DMS 273 treated with DMSO at 0.1 percent for 48 hours (cell line): ENCODE results near the gene DNAJC11.
"Not testable (repeated sequence)": the region's sequence is repeated elsewhere in the genome, so short reads cannot be mapped to it uniquely, and the experiment has no call there.

Experiments
- DNase-seq: peaks from one replicate; lab custom pipeline; 2025; lab: John Stamatoyannopoulos, UW

The DNAJC11 gene

GRCh38 chr1:6651909-6652308 lies 49.7 kb downstream of the DNAJC11 start:
- DNase-seq: no peak

GRCh38 chr1:6648556-6648955 lies 53.1 kb downstream of the DNAJC11 start:
- no peak for DNase-seq

DNA sequence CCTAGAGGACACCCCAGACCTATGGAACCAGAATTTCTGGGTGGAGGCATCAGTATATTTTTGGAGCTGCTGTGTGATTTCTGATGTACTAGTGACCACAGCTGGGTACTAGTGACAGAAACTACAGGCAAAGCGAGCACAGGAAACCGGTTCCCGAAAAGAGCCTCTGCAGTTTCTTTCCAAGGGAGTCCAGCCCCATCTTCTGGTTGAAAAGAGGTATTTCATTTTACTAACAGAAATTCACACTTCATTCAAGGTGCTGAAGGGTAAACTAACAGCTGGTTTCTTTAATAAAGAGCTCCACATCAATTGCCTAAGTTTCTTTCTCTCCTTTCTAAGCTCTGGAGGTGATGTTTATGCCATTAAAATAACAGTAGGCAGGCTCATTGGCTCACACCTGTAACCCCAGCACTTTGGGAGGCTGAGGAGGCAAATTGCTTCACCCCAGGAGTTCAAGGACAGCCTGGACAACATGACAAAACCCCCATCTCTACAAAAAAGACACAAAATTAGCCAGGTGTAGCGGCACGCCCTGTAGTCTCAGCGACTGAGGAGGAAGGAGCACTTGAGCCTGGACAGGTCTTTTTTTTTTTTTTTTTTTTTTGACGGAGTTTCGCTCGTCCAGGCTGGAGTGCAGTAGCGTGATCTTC lies 55.0 kb downstream of the DNAJC11 start:
- peak; percentile 38 for DNase-seq

GRCh38 chr1:6645018-6645417 lies 56.6 kb downstream of the DNAJC11 start:
- DNase-seq: no peak

DNA sequence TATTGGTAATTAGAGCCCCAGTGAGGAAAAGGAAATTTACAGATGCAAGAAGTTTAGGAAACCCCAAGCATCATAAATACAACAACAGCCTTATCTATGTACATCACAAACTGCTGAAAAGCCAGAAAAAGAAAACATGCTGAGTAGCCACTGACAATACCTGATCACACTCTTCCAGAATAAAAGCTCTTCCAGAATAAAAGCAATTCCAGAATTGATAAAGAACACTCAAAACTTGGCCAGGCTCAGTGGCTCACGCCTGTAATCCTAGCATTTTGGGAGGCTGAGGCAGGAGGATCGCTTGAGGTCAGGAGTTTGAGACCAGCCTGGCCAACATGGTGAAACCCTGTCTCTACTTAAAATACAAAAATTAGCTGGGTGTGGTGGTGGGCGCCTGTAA lies 60.7 kb downstream of the DNAJC11 start:
- DNase-seq: not testable (repeated sequence)

DNA sequence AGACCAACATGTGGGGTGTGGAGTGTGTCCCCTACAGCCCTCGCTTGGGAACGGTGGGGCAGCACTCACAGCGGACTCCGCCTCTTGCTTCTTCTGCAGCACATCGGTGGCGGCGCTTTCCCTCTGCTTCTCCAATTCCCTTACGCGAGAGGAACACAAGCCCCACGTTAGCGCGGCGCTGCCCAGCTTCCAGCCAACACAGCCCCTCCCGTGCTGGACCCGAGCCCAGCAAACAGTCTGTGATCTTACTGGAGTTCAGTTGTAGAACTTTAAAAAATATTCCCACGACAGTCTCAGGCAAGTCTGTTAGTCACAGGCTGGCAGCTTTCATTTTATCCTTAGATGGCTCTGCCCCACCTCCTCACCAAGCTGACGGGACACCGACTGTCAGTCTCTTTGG lies 63.4 kb downstream of the DNAJC11 start:
- DNase-seq: no peak

GRCh38 chr1:6637770-6638169 lies 63.8 kb downstream of the DNAJC11 start:
- DNase-seq: no peak

- DNase-seq: not testable (repeated sequence)
Measured at GRCh38 chr1:6636778-6637177, 64.8 kb downstream of the DNAJC11 start.

- DNase-seq: no peak
Measured at GRCh38 chr1:6635910-6636760, 65.5 kb downstream of the DNAJC11 start.

GRCh38 chr1:6635161-6635909 lies 66.3 kb downstream of the DNAJC11 start:
- DNase-seq: no peak

DNA sequence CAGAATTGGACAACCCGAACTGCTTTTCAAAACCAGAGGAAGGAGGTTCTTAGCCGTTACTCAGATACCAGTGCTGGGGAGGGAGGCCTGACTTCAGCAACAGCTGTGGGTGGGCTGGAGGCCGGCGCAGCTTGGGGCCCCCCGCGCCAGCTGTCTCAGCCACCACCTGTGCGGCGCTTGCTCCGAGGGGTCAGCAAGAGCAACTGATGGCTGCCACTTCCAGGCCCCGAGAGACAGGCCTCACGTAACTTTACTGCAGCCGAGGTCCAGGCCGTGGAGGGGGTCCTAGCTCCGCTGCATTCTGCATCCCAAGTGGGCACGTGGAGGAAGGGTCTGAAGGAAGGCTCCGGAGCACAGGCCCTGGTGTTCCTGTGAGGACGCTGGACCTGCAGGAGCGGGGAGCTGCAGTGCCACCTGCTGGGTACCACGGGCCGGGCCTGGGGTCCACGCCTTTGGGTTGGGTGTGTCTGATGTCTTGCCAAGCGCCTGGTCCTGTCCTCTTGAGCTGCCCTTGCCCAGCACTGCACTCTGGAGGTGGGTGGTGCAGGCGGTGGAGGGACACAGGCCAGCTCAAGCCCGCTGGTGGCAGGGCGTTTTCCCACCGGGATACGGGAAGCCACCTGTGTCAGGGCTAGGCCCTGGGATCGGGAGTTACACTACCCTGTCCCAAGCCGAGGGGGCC lies 67.1 kb downstream of the DNAJC11 start:
- DNase-seq: no peak

- DNase-seq: no peak
Measured at GRCh38 chr1:6632588-6633514, 68.8 kb downstream of the DNAJC11 start.

DNA sequence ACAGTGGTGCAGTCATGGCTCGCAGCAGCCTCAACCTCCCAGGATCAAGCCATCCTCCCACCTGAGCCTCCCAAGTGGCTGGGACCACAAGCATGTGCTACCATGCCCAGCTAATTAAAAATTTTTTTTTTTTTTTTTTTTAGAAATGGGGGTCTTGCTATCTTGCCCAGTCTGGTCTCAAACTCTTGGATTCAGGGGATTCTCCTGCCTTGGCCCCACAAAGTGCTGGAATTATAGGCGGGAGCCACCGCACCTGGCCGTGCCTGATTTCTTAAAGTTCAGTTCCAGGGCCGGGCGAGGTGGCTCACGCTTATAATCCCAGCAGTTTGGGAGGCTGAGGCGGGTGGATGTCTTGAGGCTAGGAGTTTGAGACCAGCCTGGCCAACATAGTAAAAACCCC lies 70.6 kb downstream of the DNAJC11 start:
- no peak for DNase-seq

- DNase-seq: no peak
Measured at GRCh38 chr1:6630027-6630426, 71.6 kb downstream of the DNAJC11 start.

GRCh38 chr1:6628971-6629479 lies 72.6 kb downstream of the DNAJC11 start:
- no peak for DNase-seq

DNA sequence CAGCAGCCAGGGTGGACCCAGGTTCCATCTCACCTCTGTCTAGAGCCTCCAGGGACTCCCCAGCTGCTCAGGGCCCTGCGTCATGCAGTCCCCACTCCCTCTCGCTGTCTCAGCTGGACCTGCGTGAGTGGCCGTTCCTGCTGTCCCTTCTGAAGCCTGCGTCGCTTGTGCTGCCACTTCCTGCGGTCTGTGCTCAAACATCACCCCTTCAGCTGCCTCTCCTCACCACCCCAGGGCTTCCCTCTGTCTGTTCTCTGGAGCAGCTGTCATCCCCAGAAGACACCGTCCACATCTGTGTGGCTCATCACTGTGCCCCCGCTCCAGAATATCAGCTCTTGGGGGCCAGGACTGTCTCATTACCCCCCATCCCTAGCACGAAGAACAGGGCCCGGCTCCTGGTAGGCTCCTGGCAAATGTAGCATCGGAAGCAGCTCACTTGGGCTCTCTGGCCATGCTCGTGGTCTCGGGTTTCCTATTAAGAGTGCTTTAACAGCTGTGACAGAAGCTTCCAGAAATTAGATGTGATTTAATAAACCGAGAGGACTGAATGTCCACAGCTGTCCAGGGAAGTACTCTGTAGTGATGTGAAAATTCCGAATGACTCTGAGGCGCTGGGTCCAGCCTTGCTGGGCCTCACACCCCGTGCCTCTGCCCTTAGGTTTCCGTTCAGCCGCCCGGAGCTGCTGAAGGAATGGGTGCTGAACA lies 73.6 kb downstream of the DNAJC11 start:
- no peak for DNase-seq

GRCh38 chr1:6627031-6627430 lies 74.6 kb downstream of the DNAJC11 start:
- DNase-seq: no peak

- DNase-seq: no peak
Measured at GRCh38 chr1:6625584-6626149, 75.9 kb downstream of the DNAJC11 start.

DNA sequence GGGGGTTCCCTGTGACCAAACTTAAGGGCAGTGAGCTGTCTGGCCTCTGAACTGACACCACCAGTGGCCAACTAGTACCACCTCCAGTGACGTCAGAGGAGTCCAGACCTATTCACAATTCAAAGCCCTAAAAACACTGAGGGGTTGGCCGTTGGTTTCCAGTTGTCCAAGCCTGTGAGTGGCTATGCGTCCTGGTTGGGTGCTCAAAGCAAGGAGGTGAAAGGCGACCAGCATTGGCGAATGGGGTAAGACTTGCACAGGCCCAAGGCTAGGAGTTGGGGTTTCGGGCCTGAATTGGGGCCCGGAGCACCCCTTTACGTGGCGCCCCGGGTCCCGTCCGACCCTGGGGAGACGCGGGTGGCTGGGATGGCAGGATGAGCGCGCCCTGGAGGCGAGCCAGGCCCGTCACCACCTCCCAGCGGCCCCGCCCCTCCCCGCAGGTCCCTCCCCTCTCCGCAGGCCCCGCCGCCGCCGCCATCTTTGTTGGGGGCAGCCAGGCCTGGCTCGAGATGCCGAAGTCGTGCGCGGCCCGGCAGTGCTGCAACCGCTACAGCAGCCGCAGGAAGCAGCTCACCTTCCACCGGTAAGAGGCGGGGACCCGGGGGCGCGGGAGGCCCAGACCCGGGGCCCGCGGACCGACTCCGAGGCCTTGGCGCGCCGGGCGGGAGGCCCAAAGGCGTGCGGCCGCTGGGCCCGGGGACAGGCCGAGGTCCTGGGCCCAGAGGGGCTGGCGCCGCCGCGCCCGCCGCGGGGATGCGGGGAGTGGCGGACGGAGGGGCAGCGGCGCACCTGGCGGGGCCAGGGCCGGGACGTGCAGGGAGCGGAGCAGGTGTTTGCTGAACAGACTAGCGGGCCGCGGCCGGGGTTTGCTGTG lies 76.7 kb downstream of the DNAJC11 start, which contains the start of gene THAP3:
Gene THAP3 (plus strand): TSS at position 159 of the 874 bp plus-strand sequence. CDS start 351 bp downstream, at position 510.
- DNase-seq: peak; percentile 53
